WI38 (cell line): ENCODE data around the gene PAM.
A peak's percentile ranks its signal among the peaks of the same experiment; 100 is the strongest.

ENCODE experiments used
- H3K4me3 ChIP-seq: 2 replicates; pipeline ENCODE4 v1.5.1; 2011; ENCODE audit warnings: low read depth, mild to moderate bottlenecking, control low read depth, low read length
- TF ChIP-seq, protein P1 (sequence below): IDR thresholded peaks from 2 replicates; pipeline ENCODE4 v1.5.1; 2012; ENCODE audit warnings: low read depth, mild to moderate bottlenecking, control low read depth, low read length

The PAM gene

DNA sequence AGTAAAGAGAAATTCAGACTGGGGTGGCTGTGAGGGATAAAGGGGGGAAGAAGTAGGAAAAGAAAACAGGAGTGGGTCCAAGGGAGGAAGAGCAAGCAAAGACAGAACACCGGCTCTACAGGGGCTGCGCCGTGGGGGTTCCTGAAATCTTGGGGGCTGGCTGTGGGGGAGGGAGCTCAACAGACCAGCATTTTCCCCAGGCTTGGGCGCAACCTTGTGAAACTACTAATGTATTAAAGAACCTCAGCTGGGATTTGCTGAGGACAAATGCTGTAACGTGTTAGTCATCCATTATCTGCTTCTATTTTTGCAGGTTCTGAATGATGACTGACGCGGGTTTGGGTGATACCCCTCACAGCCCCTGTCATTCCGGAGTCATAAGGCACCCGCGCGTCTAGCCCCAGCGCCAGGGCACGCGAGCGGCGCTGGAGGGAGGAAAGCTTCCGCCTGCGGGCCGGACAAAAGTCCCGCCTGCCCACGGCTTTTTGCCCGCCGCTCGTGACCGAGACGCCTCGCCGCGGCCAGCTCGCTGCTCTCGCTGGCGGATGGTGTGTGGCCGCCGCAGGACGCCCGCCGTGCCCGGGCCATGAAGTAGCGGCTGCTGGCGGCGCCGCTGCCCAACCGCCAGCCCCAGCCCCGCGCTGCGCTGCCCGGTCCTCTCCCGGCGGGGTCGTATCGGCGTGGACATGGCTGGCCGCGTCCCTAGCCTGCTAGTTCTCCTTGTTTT lies 110.6 kb downstream of the PAM start:
- H3K4me3 ChIP-seq = peak overlapping the region; percentile 71
- TF ChIP-seq, protein P1, sequence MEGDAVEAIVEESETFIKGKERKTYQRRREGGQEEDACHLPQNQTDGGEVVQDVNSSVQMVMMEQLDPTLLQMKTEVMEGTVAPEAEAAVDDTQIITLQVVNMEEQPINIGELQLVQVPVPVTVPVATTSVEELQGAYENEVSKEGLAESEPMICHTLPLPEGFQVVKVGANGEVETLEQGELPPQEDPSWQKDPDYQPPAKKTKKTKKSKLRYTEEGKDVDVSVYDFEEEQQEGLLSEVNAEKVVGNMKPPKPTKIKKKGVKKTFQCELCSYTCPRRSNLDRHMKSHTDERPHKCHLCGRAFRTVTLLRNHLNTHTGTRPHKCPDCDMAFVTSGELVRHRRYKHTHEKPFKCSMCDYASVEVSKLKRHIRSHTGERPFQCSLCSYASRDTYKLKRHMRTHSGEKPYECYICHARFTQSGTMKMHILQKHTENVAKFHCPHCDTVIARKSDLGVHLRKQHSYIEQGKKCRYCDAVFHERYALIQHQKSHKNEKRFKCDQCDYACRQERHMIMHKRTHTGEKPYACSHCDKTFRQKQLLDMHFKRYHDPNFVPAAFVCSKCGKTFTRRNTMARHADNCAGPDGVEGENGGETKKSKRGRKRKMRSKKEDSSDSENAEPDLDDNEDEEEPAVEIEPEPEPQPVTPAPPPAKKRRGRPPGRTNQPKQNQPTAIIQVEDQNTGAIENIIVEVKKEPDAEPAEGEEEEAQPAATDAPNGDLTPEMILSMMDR = no peak

DNA sequence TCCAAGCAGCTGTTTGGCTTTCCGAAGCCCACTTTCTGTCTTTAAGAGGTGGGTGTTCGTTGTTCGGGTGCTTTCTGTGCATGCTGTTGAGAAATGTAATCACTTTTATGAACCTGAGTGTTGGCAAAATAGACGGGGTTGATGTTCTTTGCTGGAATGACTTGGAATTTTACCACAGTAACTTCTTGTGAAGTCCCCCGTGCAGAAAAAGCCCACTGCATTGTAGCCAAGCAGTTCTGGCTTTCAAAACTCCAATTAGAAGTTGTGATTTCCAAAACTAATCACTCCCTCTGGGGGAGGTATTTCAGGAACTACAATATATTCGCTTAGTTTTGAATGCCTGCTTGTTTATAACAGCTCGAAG lies 111.1 kb downstream of the PAM start:
- peak overlapping the region; percentile 71 for H3K4me3 ChIP-seq
- TF ChIP-seq, protein P1 = no peak

DNA sequence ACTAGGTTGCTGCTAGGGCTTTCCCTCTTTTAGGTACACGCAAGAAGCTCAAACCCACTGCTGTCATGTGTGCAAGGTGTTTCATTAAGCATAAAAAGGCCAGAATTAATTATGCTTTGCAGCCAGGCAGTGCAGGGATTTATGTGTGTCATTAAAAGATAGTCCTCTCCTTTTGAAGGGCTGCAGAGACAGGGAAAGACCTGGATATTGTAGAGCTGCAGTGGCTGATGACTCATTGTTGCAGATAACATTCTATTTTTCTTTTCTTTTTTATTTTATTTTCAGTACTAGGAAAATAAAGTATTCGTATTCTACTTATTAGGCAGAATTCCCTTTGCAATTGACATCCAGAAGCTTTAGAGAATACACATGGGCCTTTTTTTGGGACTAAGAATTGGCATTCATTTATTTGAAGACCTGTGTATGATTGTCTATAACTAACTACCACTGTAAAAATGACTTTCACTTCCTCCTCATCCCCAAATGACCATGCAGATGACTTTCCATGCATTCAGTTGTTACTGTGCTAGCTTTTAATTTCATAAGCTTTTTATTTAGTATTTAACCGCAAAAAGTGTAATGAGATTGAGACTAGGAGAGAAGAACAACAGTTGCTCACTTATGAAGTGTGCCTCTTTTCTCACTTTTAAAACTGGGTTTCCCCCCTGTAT lies 113.0 kb downstream of the PAM start:
- no peak overlapping the region for H3K4me3 ChIP-seq
- TF ChIP-seq, protein P1 = no peak

DNA sequence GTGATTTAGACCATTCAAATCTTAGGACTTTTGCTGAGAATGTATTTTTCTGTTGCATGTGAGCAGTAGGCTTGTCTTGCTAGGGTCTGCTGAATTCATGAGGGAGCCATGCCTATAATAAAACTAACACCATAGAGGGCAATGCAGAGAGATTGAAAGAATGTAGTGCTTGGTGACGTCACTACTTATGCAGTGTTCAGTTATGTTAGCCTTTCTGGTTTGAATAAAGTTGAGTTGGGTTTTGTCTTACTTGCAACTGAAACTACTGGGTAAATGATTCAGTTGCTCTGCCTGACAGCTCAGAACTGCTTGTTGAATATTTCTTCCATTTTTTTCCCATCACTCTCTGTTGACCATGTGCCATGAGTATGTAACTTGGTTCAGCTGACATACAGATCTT lies 114.1 kb downstream of the PAM start:
- TF ChIP-seq, protein P1 = no peak

GRCh38 chr5:102873379-102873932 lies 118.4 kb downstream of the PAM start:
- H3K4me3 ChIP-seq = no peak overlapping the region

More for the DNA sequence above, 114.1 kb downstream of the PAM start:
- H3K4me3 ChIP-seq = no peak overlapping the region

GRCh38 chr5:102874054-102874453 lies 118.9 kb downstream of the PAM start:
- H3K4me3 ChIP-seq = no peak overlapping the region
- TF ChIP-seq, protein P1 = no peak

More at GRCh38 chr5:102873379-102873932, 118.4 kb downstream of the PAM start:
- TF ChIP-seq, protein P1 = no peak

DNA sequence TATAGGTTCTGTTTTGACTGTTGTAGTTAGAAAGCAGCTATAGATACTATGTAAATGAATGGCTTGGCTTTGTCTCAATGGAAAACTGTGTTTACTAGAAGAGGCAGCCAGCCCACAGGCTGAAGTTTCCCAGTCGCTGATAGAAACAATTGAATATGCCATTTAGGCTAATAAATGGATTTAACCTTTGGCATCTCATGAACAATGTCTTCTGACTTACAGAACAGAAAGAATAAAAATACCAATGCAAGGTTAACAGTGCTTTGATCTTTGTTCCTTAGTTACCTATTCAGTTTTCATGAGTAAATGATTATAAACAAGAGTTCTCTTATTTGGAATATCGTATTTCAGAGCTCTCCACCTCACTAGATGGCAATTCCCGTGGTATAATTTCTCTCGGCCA lies 120.6 kb downstream of the PAM start:
- TF ChIP-seq, protein P1 = no peak
- no peak overlapping the region for H3K4me3 ChIP-seq
